CD4-positive, alpha-beta memory T cell (primary cell): Measurements from ENCODE around the gene SLC22A31. TPM values are rescaled to one million over a fixed set of nuclear protein-coding genes. Genes with fewer than 3 reads are reported as not detected.
A peak's percentile ranks its signal among the peaks of the same experiment; 100 is the strongest.
"Not testable (repeated sequence)": the region's sequence is repeated elsewhere in the genome, so short reads cannot be mapped to it uniquely, and the experiment has no call there.

ENCODE experiments used
- CTCF ChIA-PET: fragments of 350-600 bp; sonication (Branson Sonifier 250); formaldehyde crosslinking; loops from one replicate; lab custom pipeline; 2021; ENCODE audit warnings: inconsistent platforms; ENCODE audit not compliant: partially characterized antibody; lab: Charles Lee
- POLR2A ChIA-PET: fragments of 350-600 bp; sonication (Branson Sonifier 250); formaldehyde crosslinking; loops from one replicate; lab custom pipeline; 2021; ENCODE audit not compliant: partially characterized antibody; lab: Charles Lee
- DNase-seq, 5 donors: peaks; one replicate each; pipeline versions ENCODE4 v3.0.0 to v3.0.0-alpha.2; 2020 to 2022; ENCODE audit warnings: mixed read lengths in 1 of 5
- H3K27ac ChIP-seq: one replicate; pipeline ENCODE4 v1.7.0; 2013; ENCODE audit warnings: low read depth, low read length
- H3K27me3 ChIP-seq: 2 replicates; pipeline ENCODE4 v1.7.0; 2013; ENCODE audit warnings: mild to moderate bottlenecking, low read length, moderate library complexity; ENCODE audit not compliant: insufficient read depth
- H3K36me3 ChIP-seq: 2 replicates; pipeline ENCODE4 v1.7.0; 2013; ENCODE audit warnings: mild to moderate bottlenecking, low read length, moderate library complexity; ENCODE audit not compliant: insufficient read depth
- H3K4me1 ChIP-seq: 2 replicates; pipeline ENCODE4 v1.7.0; 2013; ENCODE audit warnings: mild to moderate bottlenecking, low read length, moderate library complexity; ENCODE audit not compliant: insufficient read depth
- H3K4me3 ChIP-seq, 2 donors: one replicate each; pipeline ENCODE4 v1.7.0; 2013; ENCODE audit warnings: low read length in 2 of 2, mild to moderate bottlenecking in 1 of 2
- H3K9me3 ChIP-seq, 2 donors: one replicate each; pipeline ENCODE4 v1.7.0; 2013; ENCODE audit warnings: low read length in 2 of 2, control low read depth in 1 of 2; ENCODE audit not compliant: control insufficient read depth in 1 of 2
- H3K27ac Mint-ChIP-seq, 7 donors: one replicate each; pipeline ENCODE4 v1.8.0; 2020 to 2021; ENCODE audit warnings: mixed read lengths in 7 of 7, mild to moderate bottlenecking in 6 of 7, inconsistent platforms in 3 of 7, moderate library complexity in 3 of 7
- H3K27me3 Mint-ChIP-seq, 2 donors: one replicate each; pipeline ENCODE4 v1.8.0; 2020 to 2021; ENCODE audit warnings: mixed read lengths in 2 of 2
- H3K36me3 Mint-ChIP-seq, 2 donors: one replicate each; pipeline ENCODE4 v1.8.0; 2020 to 2021; ENCODE audit warnings: mixed read lengths in 2 of 2, inconsistent platforms in 1 of 2, mild to moderate bottlenecking in 1 of 2
- H3K4me1 Mint-ChIP-seq, 4 donors: one replicate each; pipeline ENCODE4 v1.8.0; 2020 to 2021; ENCODE audit warnings: mixed read lengths in 4 of 4, mild to moderate bottlenecking in 1 of 4
- H3K4me3 Mint-ChIP-seq, 8 donors: one replicate each; pipeline ENCODE4 v1.8.0; 2020 to 2021; ENCODE audit warnings: mixed read lengths in 8 of 8, mild to moderate bottlenecking in 7 of 8, moderate library complexity in 6 of 8, inconsistent platforms in 3 of 8
- H3K9me3 Mint-ChIP-seq, 8 donors: one replicate each; pipeline ENCODE4 v1.8.0; 2020 to 2021; ENCODE audit warnings: mixed read lengths in 8 of 8, mild to moderate bottlenecking in 5 of 8, inconsistent platforms in 3 of 8, moderate library complexity in 1 of 8
- intact Hi-C: fragments of 100-400 bp; cut with micrococcal nuclease; formaldehyde crosslinking; loops from one replicate; pipeline ENCODE4 v1.15.1; 2023
- polyA plus RNA-seq, 2 donors: library from polyadenylated mRNA; unstranded; fragments of 300-500 nt; fragmentation: Illumina TruSeq; gene quantifications; one replicate each; pipeline ENCODE4 v1.2.3, GENCODE V29; 2021
- total RNA-seq, 2 experiments: library from RNA; stranded (reverse); gene quantifications; one replicate each; pipeline ENCODE4 v1.2.3, GENCODE V29; 2021

The SLC22A31 gene
- total and polyA plus RNA-seq, 4 experiments from 2014 or later: 0.32 to 0.48 (median 0.44) TPM; not detected in 1

GRCh38 chr16:89192186-89192955 lies 8.0 kb downstream of the SLC22A31 start:
- intact Hi-C loops: loop anchor here (1.0 to 2.0 kb wide), 2 partner anchors 9 to 78 kb away; no protein-coding TSS in a partner anchor
- H3K27me3 ChIP-seq, H3K9me3 ChIP-seq, CTCF ChIA-PET, H3K27me3 Mint-ChIP-seq, H3K36me3 Mint-ChIP-seq, H3K9me3 Mint-ChIP-seq, H3K27ac Mint-ChIP-seq, H3K4me1 ChIP-seq, H3K4me3 ChIP-seq, H3K27ac ChIP-seq, H3K4me3 Mint-ChIP-seq, H3K36me3 ChIP-seq: not testable (repeated sequence)
- H3K4me1 Mint-ChIP-seq: peaks cover 0 to 20% (median 3%) of the 10 kb centered on the region in 4 donors
- POLR2A ChIA-PET: interaction anchor here (0.9 to 1.2 kb wide), 5 partner anchors 21 to 373 kb away, joined by 3 to 4 read pairs (median 3); partner anchors contain the start of genes ACSF3, CDH15, GALNS and TRAPPC2L
- peak; percentile 69 to 91 (median 80) for DNase-seq

- CTCF ChIA-PET: no interaction called here
- H3K36me3 ChIP-seq: no peaks in the 10 kb centered on the region
- no peak overlapping the region for H3K4me3 Mint-ChIP-seq
- no peaks in the 10 kb centered on the region for H3K27me3 ChIP-seq
- H3K27me3 Mint-ChIP-seq: peaks cover 0 to 1% of the 10 kb centered on the region in 2 donors
- intact Hi-C loops: loop anchor here (1.0 to 2.0 kb wide), 2 partner anchors 9 to 77 kb away; no protein-coding TSS in a partner anchor
- peak in 1 of 5 donors; percentile 45 for DNase-seq
- no peak overlapping the region for H3K27ac ChIP-seq
- H3K9me3 Mint-ChIP-seq: peaks cover 0 to 8% (median 0%) of the 10 kb centered on the region in 8 donors
- POLR2A ChIA-PET: no interaction called here
- no peaks in the 10 kb centered on the region for H3K4me1 ChIP-seq
- no peak overlapping the region for H3K27ac Mint-ChIP-seq
- no peaks in the 10 kb centered on the region for H3K36me3 Mint-ChIP-seq
- H3K4me3 ChIP-seq: no peak overlapping the region
- H3K4me1 Mint-ChIP-seq: peaks cover 0 to 23% (median 3%) of the 10 kb centered on the region in 4 donors
- no peaks in the 10 kb centered on the region for H3K9me3 ChIP-seq
Measured at GRCh38 chr16:89191901-89192185, 8.5 kb downstream of the SLC22A31 start.

DNA sequence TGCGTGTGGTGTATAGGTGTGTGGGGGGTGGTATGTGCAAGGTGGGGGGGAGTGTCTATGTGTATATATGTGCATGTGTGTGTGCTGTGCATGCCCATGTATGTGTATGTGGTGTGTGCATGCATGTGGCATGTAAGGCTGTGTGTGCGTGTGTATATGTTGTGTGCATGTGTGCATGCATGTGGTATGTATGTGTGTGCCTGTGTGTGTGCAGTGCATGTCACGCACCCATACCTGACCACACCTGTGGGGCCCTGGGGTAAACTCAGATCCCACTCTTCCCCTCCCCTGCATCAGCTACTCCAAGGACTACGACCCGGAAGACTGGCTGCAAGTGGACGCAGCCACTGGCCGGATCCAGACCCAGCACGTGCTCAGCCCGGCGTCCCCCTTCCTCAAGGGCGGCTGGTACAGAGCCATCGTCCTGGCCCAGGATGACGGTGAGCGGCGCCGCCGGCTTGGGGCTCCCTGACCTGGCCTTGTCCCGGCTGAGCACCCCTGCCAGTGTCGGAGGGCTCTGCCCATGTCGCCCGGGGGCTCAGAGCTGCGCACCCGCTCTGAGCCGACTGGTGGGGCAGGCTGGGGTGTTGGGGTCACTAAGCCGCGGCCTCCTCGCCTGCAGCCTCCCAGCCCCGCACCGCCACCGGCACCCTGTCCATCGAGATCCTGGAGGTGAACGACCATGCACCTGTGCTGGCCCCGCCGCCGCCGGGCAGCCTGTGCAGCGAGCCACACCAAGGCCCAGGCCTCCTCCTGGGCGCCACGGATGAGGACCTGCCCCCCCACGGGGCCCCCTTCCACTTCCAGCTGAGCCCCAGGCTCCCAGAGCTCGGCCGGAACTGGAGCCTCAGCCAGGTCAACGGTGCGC lies 9.1 kb downstream of the SLC22A31 start:
- no peak overlapping the region for H3K4me3 ChIP-seq
- peak overlapping the region in 4 of 7 donors; percentile 51 to 97 (median 72) for H3K27ac Mint-ChIP-seq
- H3K9me3 Mint-ChIP-seq: peaks cover 0 to 8% (median 0%) of the 10 kb centered on the region in 8 donors
- DNase-seq: peak in 1 of 5 donors; percentile 36
- no peaks in the 10 kb centered on the region for H3K36me3 ChIP-seq
- H3K36me3 Mint-ChIP-seq: no peaks in the 10 kb centered on the region
- H3K9me3 ChIP-seq: no peaks in the 10 kb centered on the region
- intact Hi-C loops: no loop called here
- ChIA-PET POLR2A (interaction anchor here (0.7 kb wide), 1 partner anchor 397 kb away, joined by 3 read pairs; no protein-coding TSS in a partner anchor), CTCF (no interaction called here)
- no peaks in the 10 kb centered on the region for H3K4me1 ChIP-seq
- no peak overlapping the region for H3K27ac ChIP-seq
- H3K4me3 Mint-ChIP-seq: peak overlapping the region in 7 of 8 donors; percentile 9 to 62 (median 49)
- H3K27me3 Mint-ChIP-seq: peaks cover 0 to 1% of the 10 kb centered on the region in 2 donors
- H3K4me1 Mint-ChIP-seq: peaks cover 0 to 23% (median 3%) of the 10 kb centered on the region in 4 donors
- H3K27me3 ChIP-seq: no peaks in the 10 kb centered on the region

DNA sequence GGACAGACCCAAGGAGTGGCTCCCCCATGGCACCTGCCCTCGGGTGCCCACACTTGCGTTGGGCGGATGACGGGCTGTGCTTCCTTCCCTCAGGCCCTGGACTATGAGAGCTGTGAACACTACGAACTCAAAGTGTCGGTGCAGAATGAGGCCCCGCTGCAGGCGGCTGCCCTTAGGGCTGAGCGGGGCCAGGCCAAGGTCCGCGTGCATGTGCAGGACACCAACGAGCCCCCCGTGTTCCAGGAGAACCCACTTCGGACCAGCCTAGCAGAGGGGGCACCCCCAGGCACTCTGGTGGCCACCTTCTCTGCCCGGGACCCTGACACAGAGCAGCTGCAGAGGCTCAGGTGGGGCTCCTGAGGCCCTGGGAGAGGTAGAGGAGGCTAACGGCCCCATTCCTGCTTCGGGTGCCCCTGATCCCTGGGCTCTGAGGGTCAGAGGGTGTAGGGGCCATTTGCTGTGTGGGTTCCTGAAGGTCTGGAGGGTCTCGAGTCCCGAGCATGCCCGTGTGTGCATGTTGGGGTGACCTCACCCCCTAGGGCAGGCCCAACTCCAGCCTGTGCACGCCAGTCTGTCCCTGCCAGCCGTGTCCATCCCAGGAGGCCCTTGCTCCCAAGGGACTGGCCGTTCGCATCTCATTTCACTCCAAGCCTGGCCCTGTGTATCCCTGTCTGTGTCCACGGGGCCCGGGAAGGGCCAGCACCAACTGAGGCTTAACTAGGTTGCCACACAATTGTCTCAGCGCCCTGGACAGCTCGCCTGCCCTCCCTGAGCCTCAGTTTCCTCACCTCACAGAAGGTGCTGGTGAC lies 10.0 kb downstream of the SLC22A31 start:
- H3K27me3 Mint-ChIP-seq: peaks cover 0 to 1% of the 10 kb centered on the region in 2 donors
- H3K4me3 Mint-ChIP-seq: peak overlapping the region in 4 of 8 donors; percentile 9 to 60 (median 45)
- Histone ChIP-seq H3K9me3 (no peaks in the 10 kb centered on the region), H3K4me1 (no peaks in the 10 kb centered on the region), H3K27me3 (no peaks in the 10 kb centered on the region), H3K4me3 (no peak overlapping the region), H3K36me3 (no peaks in the 10 kb centered on the region), H3K27ac (no peak overlapping the region)
- DNase-seq: peak in 1 of 5 donors; percentile 37
- ChIA-PET POLR2A (interaction anchor here (0.7 kb wide), 1 partner anchor 396 kb away, joined by 3 read pairs; no protein-coding TSS in a partner anchor), CTCF (no interaction called here)
- intact Hi-C loops: no loop called here
- peaks cover 0 to 8% (median 0%) of the 10 kb centered on the region in 8 donors for H3K9me3 Mint-ChIP-seq
- peak overlapping the region in 3 of 7 donors; percentile 36 to 97 (median 78) for H3K27ac Mint-ChIP-seq
- H3K4me1 Mint-ChIP-seq: peaks cover 0 to 23% (median 3%) of the 10 kb centered on the region in 4 donors
- no peaks in the 10 kb centered on the region for H3K36me3 Mint-ChIP-seq

GRCh38 chr16:89189358-89190025 lies 10.8 kb downstream of the SLC22A31 start:
- CTCF ChIA-PET: no interaction called here
- H3K4me3 Mint-ChIP-seq: peak overlapping the region in 1 of 8 donors; percentile 65

GRCh38 chr16:89188471-89189357 lies 11.6 kb downstream of the SLC22A31 start:
- H3K4me1 ChIP-seq, H3K4me3 ChIP-seq, DNase-seq, H3K9me3 ChIP-seq, intact Hi-C loops, H3K9me3 Mint-ChIP-seq, H3K36me3 ChIP-seq, H3K27me3 Mint-ChIP-seq, CTCF ChIA-PET, H3K27ac ChIP-seq, H3K36me3 Mint-ChIP-seq, POLR2A ChIA-PET, H3K27me3 ChIP-seq: not testable (repeated sequence)
- H3K27ac Mint-ChIP-seq: peak overlapping the region in 5 of 7 donors; percentile 30 to 97 (median 65)
- peaks cover 0 to 23% (median 3%) of the 10 kb centered on the region in 4 donors for H3K4me1 Mint-ChIP-seq
- peak overlapping the region in 3 of 8 donors; percentile 32 to 65 (median 36) for H3K4me3 Mint-ChIP-seq

More at GRCh38 chr16:89189358-89190025, 10.8 kb downstream of the SLC22A31 start:
- Histone ChIP-seq H3K4me1 (no peaks in the 10 kb centered on the region), H3K27ac (no peak overlapping the region), H3K27me3 (no peaks in the 10 kb centered on the region), H3K9me3 (no peaks in the 10 kb centered on the region), H3K36me3 (no peaks in the 10 kb centered on the region), H3K4me3 (no peak overlapping the region)
- Mint-ChIP-seq H3K27me3 (peaks cover 0 to 1% of the 10 kb centered on the region in 2 donors), H3K9me3 (peaks cover 0 to 8% (median 0%) of the 10 kb centered on the region in 8 donors), H3K36me3 (no peaks in the 10 kb centered on the region), H3K4me1 (peaks cover 0 to 23% (median 3%) of the 10 kb centered on the region in 4 donors), H3K27ac (peak overlapping the region in 4 of 7 donors; percentile 36 to 97 (median 65))
- DNase-seq: peak in 1 of 5 donors; percentile 35
- POLR2A ChIA-PET: no interaction called here
- intact Hi-C loops: no loop called here
